Glomerular endothelial cell (primary cell): ENCODE measurements around the gene HDGF. TPM values are rescaled to one million over a fixed set of nuclear protein-coding genes. Genes with fewer than 3 reads are reported as not detected.
"Not testable (repeated sequence)": the region's sequence is repeated elsewhere in the genome, so short reads cannot be mapped to it uniquely, and the experiment has no call there.

Experiments used
- DNase-seq: peaks from one replicate; pipeline ENCODE4 v3.0.0-alpha.2; 2011; ENCODE audit warnings: low read depth, low spot score; ENCODE audit errors: extremely low read depth
- total RNA-seq: library from RNA; depleted of rRNA; stranded (reverse); fragments of >200 nt; gene quantifications from 2 replicates; pipeline ENCODE4 v1.2.3, GENCODE V29; 2015

HDGF gene
- total RNA-seq, 1 donor from 2014 or later = 169 TPM

DNA sequence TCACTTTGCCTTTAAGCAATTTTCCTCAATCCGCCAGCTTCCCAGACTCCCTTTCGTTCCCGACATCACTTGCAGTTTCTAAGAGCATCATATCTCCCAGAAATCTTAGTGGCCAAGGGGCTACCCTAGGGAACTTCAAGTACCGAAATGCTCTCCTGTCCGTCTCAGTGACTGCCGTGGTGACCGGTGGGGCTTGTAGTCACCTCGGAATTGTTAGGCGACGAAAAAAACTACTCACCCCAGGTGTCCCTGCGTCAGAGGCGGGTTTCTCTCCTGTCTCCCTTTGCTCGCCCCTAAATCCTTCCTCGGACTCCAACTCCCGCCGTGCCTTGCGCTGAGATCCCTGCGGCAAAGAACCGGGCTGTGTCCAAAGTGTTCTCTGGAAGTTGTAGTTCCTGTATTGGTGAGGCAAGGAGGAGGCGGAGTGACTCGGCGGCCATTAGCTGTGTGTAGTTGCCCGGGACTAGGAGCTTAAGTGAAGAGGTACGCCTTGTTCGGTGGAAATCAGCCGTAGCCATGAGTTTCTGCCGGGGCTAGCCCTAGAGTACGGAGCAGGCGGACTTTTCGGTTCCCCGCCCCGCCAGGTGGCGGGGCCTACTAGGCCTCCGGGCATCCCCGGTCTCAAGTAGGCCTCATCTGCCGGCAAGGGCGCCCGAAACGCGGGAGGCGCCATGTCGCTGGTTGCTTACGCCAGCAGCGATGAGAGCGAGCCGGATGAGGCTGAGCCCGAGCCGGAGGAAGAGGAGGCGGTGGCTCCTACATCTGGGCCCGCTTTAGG lies 15.8 kb upstream of the HDGF start, which contains the start of gene PRCC:
TSS of gene PRCC (plus strand) at position 435 of the 778 bp plus-strand sequence. CDS start at position 672, 237 bp downstream.
- peak; percentile 99 for DNase-seq

DNA sequence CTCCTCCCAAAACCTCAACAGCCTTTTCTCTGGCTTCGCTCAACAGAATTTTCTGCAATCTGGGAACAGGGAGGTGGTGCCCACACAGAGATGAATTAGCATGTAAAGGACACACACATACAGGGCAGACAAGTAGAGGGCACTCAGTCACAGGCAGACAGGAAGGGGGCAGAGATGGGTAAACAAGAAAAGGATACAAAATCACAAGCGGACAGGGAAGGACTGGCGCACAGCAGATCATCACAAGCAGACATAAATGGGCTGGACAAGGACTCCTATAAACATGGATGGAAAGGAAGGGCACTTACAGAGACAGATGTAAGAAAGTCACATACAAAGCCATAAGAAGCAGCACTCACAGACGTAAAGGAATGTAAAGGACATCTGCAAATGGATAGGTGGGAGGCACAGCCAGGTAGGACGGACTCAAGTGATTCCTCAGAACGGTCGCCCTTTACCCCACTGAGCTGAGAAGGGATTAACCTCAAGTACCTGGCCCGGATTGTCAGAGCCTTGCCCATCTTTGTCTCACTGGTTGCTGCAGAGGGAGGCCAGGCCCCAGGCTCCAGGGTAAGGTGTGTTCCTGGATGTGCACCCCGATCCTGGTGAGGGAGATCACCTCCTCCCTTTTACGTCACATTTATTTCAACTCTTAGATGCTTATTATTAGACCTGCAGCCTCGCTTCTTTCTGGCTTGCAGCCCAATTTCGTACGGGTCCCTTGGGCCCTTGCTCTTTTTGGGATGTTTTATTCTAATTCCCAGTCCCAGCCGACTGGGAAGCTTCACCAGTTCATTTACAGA lies 15.0 kb upstream of the HDGF start:
- DNase-seq = no peak

DNA sequence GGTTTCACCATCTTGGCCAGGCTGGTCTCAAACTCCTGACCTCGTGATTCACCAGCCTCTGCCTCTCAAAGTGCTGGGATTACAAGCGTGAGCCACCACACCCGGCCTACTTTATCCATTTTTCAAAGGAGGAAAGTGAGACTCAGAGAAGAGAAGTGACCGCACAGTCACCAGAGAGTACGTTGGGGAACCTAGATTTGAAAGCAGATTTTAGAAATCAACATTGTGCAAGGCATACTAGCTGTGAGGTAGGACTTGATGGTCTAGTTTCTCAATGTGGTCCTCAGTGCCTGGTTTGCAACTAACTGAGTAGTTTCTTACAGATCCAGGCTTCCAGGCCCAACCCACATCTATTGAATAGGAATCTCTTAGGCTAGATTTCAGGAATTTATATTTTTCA lies 14.2 kb upstream of the HDGF start:
- DNase-seq = no peak

DNA sequence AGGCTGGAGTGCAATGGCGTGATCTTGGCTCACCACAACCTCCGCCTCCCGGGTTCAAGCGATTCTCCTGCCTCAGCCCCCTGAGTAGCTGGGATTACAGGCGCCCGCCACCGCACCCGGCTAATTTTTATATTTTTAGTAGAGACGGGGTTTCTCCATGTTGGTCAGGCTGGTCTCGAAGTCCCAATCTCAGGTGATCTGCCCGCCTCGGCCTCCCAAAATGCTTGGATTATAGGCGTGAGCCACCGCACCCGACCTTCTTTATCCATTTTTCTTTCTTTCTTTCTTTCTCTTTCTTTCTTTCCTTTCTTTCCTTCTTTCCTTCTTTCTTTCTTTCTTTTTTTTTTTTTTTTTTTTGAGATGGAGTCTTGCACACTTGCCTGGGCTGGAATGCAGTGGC lies 13.7 kb upstream of the HDGF start:
- DNase-seq = not testable (repeated sequence)

DNA sequence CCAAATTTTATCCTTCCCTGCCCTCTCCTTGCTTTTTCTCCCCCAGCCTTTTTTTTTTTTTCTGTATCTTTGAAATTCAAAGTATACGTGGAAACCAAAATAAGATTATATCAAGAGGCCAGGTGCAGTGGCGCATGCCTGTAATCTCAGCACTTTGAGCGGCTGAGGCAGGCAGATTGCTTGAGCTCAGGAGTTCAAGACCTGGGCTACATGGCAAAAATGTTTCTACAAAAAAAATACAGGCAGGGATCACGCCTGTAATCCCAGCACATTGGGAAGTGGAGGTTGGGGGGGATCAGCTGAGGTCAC lies 9.3 kb upstream of the HDGF start:
- DNase-seq = no peak

DNA sequence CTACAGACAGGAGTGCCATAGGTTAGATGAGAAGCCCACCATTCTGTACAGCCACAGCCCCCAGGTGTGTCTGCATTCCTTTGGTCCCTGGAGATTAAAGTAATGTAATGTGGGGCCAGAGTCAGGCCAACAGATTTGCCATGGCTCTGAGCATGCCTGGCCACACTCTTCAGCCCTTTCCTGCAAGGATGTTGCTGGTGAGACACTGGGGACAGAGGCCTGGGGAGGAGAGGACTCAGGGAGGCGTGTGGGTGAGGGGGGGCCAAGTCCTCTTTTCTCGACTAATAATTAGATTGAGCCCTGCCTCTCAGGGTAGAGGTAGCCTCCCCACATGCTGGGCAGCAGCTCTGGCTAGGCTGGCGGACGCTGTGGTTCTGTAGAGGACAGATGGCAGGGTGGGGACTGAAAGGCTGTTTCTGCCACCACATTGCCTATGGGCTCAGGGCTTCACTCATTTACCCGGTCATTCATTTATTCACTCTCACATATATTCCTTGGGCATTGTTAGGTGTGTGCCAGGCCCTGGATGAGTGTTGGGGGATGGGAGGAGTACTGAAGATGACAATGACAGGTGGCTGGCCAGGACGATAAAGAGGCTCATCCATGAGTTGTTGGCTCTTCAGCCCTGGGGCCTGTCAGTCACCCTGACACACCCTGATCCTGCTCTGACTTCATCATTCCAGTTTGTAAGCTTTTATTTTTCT lies 8.8 kb upstream of the HDGF start:
- no peak for DNase-seq

DNA sequence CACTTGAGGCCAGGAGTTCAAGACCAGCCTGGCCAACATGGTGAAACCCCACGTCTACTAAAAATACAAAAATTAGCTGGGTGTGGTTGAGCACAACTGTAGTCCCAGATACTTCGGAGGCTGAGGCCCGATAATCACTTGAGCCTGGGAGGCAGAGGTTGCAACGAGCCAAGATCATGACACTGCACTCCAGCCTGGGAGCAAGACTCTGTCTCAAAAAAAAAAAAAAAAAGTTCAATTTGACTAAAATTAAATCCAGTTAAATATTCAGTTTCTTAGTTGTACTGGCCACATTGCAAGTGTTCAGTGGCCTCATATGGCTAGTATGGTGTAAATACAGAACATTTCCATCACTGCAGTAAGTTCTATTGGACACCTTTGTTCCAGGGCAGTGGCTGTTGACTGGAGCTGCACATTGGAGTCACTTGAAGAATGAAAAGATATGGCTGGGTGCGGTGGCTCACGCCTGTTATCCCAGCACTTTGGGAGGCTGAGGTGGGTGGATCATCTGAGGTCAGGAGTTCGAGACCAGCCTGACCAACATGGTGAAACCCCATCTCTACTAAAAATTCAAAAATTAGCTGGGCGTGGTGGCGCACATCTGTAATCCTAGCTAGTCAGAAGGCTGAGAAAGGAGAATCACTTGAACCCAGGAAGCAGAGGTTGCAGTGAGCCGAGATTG lies 6.2 kb upstream of the HDGF start:
- DNase-seq = not testable (repeated sequence)

DNA sequence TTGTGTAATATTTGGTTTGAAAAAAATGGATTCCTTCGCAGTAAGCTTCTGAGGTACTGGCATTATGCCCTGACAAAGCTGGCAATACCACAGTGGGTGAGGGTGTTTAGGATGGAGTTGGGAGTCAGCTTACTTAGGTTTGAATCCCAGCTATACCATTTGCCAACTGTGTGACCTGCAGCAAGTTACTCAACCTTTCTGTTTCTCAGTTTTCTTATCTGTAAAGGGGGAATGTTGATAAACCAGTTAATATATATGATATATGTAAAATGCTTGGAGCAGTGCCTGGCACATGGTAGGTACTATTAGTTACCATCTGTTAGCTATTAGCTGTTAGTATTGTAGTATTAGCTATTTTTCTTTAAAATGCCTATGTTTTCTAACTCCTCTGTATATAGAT lies 4.9 kb upstream of the HDGF start:
- no peak for DNase-seq

DNA sequence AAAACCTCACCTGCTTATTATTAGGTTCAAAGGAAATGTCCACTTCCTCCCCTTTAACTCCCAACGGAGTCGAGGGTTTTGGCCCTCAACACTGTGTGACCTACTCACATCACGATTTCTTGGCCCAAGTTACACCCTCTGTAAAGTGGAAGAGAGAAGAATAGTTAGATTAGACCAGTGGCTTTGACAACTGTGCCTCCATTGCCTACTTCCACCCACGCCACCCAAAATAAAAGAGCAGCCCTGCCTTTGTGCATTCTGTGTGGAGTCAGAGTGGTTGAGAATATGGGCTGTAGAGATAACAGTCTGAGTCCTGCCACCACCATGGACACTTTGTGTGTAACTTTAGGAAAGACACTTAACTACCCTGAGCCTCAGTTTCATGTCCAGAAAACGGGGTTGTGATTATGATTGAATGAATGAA lies 4.1 kb upstream of the HDGF start:
- no peak for DNase-seq

DNA sequence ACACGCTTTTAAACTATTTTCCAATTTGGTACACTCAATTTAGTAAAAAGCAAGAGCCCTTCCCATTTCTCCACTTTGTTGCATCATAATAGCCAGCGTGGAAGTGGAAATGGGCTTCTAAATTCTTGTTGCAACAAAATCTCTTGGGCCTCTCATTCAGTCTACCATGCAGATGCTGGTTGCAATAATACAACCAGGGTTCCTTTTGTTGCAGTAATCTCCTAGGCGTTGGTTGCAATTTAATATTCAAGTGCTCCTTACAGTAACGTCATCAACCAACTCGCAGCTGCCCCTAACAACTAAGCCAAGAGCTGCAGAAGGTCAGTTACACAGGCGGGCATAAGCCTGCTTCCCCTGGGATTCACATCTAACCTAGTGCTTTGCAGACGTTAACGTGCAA lies 2.7 kb upstream of the HDGF start:
- DNase-seq = no peak

DNA sequence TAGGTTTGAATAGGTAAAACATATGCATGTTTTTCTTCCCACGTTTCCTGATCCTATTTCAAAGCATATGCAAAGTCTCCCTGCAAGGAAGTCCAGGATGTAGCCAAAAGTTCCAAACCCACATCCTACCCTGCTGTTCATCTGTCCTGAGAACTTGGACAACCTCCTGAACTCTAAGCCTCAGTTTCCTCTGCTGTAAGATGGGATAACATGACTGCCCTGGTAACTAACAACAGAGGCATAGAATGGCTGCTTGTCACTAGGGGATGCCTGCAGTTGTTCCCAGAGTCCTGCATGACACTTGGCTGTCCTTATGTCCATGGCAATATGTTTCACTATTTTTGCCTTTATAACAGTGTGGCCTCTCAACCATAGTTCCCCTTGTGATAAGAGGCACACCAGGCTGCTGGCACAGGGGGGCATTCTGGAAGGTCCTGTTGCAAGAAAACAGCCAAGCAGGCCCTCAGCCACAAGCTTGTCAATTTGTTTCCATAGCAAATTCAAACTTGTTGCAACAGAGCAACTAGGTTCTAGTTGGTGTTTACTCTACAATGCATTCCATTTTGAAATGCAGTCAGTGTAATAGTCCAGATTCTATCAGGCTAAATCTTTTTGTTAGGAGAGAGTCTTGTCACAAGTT lies 1.5 kb upstream of the HDGF start:
- no peak for DNase-seq

DNA sequence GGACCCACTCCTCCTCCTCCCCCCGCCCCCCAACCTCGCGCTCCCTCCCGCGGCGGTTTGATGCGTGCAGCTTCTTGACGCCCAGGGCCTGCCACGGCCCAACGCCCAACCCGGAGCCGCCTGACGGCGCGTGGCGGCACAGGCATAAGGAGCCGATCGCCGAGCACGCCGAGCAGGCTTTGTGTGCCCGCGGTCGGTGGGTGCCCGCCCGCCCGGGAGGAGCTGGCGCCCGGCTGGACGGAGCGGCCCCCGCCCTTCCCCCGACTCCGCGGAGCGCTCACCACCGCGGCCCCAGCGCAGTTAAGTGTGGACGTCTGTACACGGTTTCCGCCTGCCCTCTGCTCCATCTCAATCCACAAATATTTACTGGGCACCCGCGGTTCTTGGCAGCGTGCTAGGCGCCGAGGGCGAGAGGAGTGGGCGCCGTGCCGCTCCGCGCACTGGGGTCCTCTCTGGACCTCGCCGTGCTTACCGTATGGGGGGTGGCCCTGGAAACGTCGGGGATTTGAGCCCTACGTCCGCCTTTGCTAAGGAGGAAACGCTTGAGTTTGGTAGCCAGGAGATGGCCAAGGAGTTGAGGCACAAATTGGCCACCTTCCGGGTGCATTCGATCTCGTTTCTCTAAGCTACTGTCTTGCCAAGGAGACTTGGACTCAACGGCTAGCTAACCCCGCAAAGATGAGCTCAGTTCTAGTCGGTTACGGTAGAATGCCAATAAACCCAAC lies 444 bp upstream of the HDGF start:
- DNase-seq = no peak

DNA sequence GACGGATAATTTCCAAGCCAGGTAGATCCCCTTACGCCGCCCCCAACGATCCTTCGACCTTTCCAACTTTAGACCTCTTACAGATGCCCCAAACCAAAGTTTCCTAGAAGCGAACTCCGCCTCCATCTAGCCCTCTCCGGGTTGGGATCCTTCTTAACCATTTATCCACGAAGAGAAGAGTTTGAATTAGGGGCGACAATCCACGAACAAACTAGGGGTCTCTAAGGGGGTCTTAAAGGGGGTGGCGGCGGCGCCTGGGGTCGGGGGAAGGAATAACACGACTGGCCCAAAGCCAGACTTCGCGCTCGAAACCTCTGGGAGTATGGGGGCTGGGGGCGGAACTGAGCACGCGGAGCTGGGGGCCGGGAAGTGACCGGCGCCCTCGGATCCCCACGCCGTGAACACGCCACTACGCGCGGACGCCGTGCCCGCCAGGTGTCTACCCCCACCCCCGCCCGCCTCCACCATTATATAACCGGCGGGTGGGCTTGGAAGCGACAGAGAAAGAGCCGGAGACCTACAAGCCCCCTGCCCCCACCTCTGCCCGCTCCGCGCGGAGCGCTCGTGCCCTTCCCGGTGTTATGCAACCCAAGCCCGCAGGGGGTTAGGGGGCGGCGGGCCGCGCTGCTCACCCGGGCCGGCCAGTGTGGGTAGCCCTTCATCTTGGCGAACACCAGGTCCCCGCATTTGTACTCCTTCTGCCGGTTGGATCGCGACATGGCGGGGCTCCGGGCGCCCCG lies 594 bp downstream of the HDGF start:
- DNase-seq = no peak

DNA sequence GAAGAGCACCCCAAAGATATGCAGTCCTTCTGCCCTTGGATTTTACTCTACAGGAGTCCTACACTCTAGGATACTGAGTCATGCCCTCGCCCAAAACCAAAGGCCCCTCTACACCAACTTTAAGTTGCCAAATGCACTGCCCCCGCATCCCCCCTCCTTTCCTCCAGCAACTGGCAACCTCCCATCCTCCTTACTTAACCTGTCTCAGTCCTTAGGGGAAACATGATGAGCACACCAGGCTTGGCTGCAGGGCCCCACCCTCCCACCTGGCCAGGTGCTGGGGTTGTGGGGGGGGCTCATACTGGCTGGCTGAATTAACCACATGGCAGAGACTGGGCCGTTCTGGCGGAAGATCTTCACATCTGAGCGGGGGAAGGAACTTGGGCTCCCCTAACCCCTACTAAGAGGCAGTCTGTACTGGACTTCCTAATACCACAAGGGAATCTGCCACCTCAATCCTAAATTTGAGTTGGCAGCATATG lies 1.2 kb downstream of the HDGF start:
- DNase-seq = no peak

DNA sequence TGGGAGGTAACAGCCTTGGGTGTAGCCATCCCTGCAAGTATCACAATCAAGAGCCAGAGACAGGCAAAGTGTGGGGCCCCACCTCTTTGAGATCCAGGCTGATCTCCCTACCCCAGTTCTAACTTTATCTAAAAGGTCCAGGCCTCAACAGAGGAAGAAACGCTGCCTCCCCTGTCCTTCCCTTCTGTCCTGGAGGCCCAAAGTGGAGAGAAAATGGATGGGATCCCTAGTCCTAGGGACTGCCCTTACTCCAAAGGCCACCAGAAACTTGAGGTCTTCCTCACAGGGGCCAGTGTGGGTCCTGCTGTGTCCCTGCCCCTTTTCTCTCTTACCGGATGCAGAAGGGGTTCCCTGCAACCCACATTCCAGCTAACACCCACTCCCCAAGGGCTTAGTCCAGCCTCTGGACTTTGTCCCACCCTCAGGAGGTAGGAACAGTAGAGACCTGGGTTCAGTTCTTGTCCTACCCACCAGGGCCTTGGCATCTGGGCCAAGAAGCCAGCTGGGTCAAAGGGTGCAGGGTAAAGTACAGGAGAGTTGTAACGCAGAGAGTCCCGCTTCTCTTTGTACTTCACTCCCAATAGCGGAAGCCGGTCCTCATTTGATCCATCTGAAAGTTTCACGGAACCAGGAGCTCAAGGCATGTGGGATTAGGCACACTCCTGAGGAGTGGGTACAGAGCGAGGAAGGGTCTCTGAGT lies 1.9 kb downstream of the HDGF start:
- DNase-seq = no peak

DNA sequence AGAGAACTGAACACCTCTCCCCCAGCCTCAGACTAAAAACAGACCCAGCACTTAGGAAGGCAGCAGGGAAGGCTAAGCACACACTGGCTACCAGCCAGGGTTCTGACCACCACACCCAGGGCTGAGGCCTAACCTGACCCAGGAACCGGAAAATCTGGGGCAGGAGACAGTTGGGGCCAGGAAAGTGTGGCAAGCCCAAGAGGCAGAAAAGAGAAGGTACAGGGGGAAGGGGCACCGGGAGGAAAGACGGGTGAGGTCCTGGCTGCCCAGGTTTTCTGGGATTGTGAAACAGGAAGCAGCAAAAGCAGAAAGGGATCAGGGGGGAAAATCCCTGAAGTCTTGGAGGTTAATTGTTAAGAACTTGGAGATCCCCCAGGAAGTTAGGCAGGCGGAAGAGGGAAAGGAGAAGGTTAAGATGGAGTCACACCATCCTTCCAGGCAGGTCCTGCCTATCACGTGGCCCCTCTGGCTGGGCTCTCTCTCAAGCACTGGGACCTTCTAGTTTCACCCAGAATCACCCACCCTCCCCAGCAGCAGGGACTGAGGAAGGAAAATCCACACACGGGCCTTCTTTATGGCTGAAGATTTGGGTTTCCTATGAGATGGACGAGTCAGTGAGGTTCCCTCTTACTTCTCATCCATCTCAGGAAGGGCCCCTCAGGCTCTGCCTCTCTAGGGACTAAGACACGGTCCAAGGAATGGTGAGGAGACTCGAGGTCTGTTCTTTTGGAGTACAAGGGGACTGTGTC lies 2.6 kb downstream of the HDGF start:
- DNase-seq = no peak

DNA sequence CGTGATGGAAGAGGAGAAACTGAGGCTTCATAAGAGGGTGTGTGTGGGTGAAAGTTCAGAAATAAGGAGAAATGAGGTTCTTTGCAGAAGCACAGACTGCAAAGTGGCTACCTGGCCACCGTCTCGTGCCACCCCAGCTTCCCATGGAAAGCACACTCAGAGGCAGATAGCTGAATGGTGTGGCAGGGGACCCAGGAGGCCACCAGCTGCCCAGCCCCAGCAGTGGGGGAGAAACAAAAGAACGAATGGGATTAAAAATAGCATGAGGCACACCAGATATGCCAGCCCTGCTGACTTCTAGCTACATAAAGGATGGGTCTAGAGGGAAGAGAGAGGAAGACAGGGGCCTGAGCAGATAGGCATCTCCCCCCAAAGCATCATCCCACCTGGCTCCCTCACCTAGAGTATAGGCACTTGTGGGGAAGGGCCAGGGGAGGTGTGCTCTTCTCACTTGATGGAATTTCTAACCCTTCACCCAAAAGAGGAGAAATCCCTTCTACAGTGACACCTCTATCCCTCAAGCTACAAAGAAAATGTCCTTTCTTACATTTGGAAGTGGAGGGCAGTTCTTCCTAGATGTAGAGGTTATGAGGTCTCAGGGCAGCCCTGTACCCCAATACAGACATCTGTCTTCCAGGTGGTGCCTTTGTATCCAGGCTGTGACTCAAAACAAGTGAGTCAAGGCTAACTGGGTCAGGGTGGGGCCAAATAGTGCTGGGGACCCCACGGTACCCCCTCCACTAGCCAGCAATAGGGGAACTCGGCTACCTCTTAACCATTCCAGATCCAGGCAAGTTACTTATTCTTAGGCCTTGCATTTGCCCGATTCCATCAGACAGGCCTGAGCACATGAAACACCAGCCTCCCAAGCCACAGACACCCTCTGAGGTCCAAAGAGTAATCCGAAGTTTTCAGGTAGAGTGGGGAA lies 3.5 kb downstream of the HDGF start:
- DNase-seq = no peak
